ENCODE results near the gene DCAKD. TPM values are rescaled to one million over a fixed set of nuclear protein-coding genes. Genes with fewer than 3 reads are reported as not detected.

The DCAKD gene
- total RNA-seq, 1 donor from 2014 or later: 68.1 TPM

GRCh38 chr17:45020354-45021138 lies 30.9 kb downstream of the DCAKD start:
- H3K36me3 Mint-ChIP-seq (ENCODE audit: insufficient read depth): peaks cover 3% of the 10 kb centered on the region
- no peak for TF ChIP-seq CTCF (IDR thresholded peaks at IDR 0.05; ENCODE audit: unreplicated experiment)
- peaks cover 26% of the 10 kb centered on the region for H3K27me3 Mint-ChIP-seq
- no peak for DNase-seq (ENCODE audit: low spot score, unreplicated experiment)
- H3K4me3 Mint-ChIP-seq (ENCODE audit: low read depth): peak overlapping the region; percentile 49
- peaks cover 32% of the 10 kb centered on the region for H3K4me1 Mint-ChIP-seq (ENCODE audit: low read depth)
- peak overlapping the region; percentile 86 for H3K27ac Mint-ChIP-seq
- no peaks in the 10 kb centered on the region for H3K9me3 Mint-ChIP-seq (ENCODE audit: low read depth)

- peak overlapping the region; percentile 94 for H3K27ac Mint-ChIP-seq
- peak; percentile 47 for DNase-seq (ENCODE audit: low spot score, unreplicated experiment)
- TF ChIP-seq CTCF (IDR thresholded peaks at IDR 0.05; ENCODE audit: unreplicated experiment): peak; percentile 61
- H3K27me3 Mint-ChIP-seq: peaks cover 26% of the 10 kb centered on the region
- peak overlapping the region; percentile 81 for H3K4me3 Mint-ChIP-seq (ENCODE audit: low read depth)
- H3K4me1 Mint-ChIP-seq (ENCODE audit: low read depth): peaks cover 32% of the 10 kb centered on the region
- peaks cover 2% of the 10 kb centered on the region for H3K36me3 Mint-ChIP-seq (ENCODE audit: insufficient read depth)
- no peaks in the 10 kb centered on the region for H3K9me3 Mint-ChIP-seq (ENCODE audit: low read depth)
These were observed 32.4 kb downstream of the DCAKD start for GRCh38 chr17:45018848-45019711.

GRCh38 chr17:45018514-45018847 lies 33.0 kb downstream of the DCAKD start:
- Mint-ChIP-seq H3K36me3 (ENCODE audit: insufficient read depth) (no peaks in the 10 kb centered on the region), H3K27ac (peak overlapping the region; percentile 94), H3K27me3 (peaks cover 26% of the 10 kb centered on the region)

GRCh38 chr17:45016823-45017222 lies 34.6 kb downstream of the DCAKD start:
- H3K9me3 Mint-ChIP-seq (ENCODE audit: low read depth): no peaks in the 10 kb centered on the region
- peaks cover 34% of the 10 kb centered on the region for H3K4me1 Mint-ChIP-seq (ENCODE audit: low read depth)
- no peak overlapping the region for H3K27ac Mint-ChIP-seq
- no peak overlapping the region for H3K4me3 Mint-ChIP-seq (ENCODE audit: low read depth)
- H3K36me3 Mint-ChIP-seq (ENCODE audit: insufficient read depth): no peaks in the 10 kb centered on the region
- peak; percentile 31 for TF ChIP-seq CTCF (IDR thresholded peaks at IDR 0.05; ENCODE audit: unreplicated experiment)
- DNase-seq (ENCODE audit: low spot score, unreplicated experiment): no peak
- H3K27me3 Mint-ChIP-seq: peaks cover 31% of the 10 kb centered on the region

More at GRCh38 chr17:45018514-45018847, 33.0 kb downstream of the DCAKD start:
- Mint-ChIP-seq H3K9me3 (ENCODE audit: low read depth) (no peaks in the 10 kb centered on the region), H3K4me1 (ENCODE audit: low read depth) (peaks cover 32% of the 10 kb centered on the region), H3K4me3 (ENCODE audit: low read depth) (peak overlapping the region; percentile 81)
- no peak for DNase-seq (ENCODE audit: low spot score, unreplicated experiment)
- no peak for TF ChIP-seq CTCF (IDR thresholded peaks at IDR 0.05; ENCODE audit: unreplicated experiment)

- H3K4me3 Mint-ChIP-seq (ENCODE audit: low read depth): no peak overlapping the region
- H3K27me3 Mint-ChIP-seq: peaks cover 28% of the 10 kb centered on the region
- TF ChIP-seq CTCF (IDR thresholded peaks at IDR 0.05; ENCODE audit: unreplicated experiment): no peak
- H3K27ac Mint-ChIP-seq: peak overlapping the region; percentile 63
- H3K4me1 Mint-ChIP-seq (ENCODE audit: low read depth): peaks cover 31% of the 10 kb centered on the region
- no peaks in the 10 kb centered on the region for H3K36me3 Mint-ChIP-seq (ENCODE audit: insufficient read depth)
- H3K9me3 Mint-ChIP-seq (ENCODE audit: low read depth): no peaks in the 10 kb centered on the region
- DNase-seq (ENCODE audit: low spot score, unreplicated experiment): no peak
These were observed 35.2 kb downstream of the DCAKD start for GRCh38 chr17:45016237-45016636.

Measured in progenitor cell of endocrine pancreas (in vitro differentiated cells).